ENCODE data around the gene CDC42EP5.

Gene CDC42EP5

GRCh38 chr19:54462047-54462654 lies 10.9 kb downstream of the CDC42EP5 start:
- no peak for DNase-seq (ENCODE audit: low read depth in 2 of 2)

DNA sequence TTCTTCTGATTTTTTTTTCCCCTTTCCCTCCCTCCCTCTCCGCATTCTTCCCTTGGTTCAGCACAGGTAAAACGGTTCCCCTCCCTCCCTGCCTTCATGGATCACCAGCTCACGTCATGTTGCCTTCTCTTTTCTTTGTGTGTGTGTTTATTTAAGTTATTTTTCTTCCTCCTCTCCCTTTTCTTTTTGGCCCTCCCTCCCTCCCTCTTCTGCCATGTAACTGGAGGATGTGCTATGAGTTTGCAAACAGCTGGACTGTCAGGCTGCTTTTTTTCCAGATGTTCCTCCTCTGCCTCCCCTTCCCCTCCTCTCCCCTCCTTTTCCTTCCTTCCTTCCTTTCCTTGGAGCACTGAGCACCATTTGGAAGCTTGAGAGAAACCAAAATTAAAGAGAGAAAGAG lies 11.5 kb downstream of the CDC42EP5 start:
- DNase-seq (ENCODE audit: low read depth in 2 of 2), result no peak

- no peak for DNase-seq (ENCODE audit: low read depth in 2 of 2)
Measured at GRCh38 chr19:54461210-54461609, 11.9 kb downstream of the CDC42EP5 start.

GRCh38 chr19:54460230-54461005 lies 12.7 kb downstream of the CDC42EP5 start:
- DNase-seq (ENCODE audit: low read depth in 2 of 2), result no peak

DNA sequence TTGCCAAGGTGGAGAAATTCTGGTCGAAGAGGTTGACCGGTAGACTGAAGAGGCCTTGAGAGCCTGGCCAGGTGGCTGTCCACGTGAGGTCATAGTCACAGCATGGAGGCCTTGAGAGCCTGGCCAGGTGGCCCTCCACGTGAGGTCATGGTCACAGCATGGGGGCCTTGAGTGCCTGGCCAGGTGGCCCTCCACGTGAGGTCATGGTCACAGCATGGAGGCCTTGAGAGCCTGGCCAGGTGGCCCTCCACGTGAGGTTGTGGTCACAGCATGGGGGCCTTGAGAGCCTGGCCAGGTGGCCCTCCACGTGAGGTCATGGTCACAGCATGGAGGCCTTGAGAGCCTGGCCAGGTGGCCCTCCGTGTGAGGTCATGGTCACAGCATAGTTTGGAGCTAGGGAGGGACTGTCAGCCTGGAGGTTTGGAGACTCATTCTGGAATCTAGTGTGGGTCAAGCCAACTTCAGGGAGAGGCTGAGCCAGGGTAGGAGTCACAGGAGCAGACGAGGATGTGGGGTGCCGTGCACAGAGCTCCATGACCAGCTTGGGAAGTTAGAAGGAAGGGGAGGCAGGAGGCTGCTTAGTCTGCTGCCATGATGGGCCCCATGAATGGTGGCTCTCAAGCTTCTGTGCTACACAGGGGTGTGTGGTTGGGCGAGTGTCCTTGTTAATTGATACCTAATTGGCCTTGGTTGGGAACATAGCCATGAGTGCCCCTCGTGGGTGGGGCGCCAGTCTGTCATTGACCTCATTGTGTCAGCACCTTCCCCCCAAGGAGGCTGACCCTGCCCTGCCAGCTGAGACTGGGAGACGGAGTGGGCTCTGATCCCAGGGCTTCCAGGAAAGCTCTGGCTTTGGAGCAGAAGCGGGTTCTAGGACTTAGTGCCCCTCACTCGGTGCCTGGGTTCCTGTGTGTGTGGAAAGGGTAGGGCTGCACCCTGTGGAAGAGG lies 13.5 kb downstream of the CDC42EP5 start:
- no peak for DNase-seq (ENCODE audit: low read depth in 2 of 2)

GRCh38 chr19:54458648-54459281 lies 14.3 kb downstream of the CDC42EP5 start:
- DNase-seq (ENCODE audit: low read depth in 2 of 2), result no peak

DNA sequence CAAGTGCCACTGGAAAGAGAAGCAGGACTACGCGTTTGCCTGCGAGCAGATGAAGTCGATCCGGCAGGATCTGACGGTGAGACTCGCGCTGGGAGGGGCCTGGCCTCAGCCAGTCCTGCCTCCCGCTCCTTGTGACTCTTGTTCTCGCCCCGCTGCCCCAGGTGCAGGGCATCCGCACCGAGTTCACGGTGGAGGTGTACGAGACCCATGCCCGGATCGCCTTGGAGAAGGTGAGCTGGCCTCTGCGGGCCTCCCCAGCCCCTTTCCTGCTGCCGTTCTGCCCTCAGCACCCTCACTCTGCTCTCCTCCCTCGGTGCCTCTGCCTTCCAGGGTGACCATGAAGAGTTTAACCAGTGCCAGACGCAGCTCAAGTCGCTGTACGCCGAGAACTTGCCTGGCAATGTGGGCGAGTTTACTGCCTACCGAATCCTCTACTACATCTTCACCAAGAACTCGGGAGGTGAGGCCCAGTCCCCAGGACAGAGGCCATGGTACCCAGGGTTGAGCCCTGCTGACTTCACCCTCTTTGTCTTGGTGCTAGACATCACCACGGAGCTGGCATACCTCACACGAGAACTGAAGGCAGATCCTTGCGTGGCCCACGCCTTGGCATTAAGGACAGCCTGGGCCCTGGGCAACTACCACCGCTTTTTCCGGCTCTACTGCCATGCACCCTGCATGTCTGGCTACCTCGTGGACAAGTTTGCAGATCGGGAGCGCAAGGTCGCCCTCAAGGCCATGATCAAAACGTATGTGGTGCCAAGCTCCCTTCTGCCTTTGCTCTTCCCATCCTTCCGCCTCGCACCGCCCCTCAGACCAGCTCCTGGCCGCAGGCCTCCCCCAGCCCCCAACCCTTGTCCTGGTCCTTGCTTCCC lies 15.1 kb downstream of the CDC42EP5 start:
- no peak for DNase-seq (ENCODE audit: low read depth in 2 of 2)

- no peak for DNase-seq (ENCODE audit: low read depth in 2 of 2)
Measured at GRCh38 chr19:54456423-54457373, 16.4 kb downstream of the CDC42EP5 start.

- no peak for DNase-seq (ENCODE audit: low read depth in 2 of 2)
Measured at GRCh38 chr19:54455786-54456422, 17.2 kb downstream of the CDC42EP5 start.

- no peak for DNase-seq (ENCODE audit: low read depth in 2 of 2)
Measured at GRCh38 chr19:54454781-54455675, 18.1 kb downstream of the CDC42EP5 start.

DNA sequence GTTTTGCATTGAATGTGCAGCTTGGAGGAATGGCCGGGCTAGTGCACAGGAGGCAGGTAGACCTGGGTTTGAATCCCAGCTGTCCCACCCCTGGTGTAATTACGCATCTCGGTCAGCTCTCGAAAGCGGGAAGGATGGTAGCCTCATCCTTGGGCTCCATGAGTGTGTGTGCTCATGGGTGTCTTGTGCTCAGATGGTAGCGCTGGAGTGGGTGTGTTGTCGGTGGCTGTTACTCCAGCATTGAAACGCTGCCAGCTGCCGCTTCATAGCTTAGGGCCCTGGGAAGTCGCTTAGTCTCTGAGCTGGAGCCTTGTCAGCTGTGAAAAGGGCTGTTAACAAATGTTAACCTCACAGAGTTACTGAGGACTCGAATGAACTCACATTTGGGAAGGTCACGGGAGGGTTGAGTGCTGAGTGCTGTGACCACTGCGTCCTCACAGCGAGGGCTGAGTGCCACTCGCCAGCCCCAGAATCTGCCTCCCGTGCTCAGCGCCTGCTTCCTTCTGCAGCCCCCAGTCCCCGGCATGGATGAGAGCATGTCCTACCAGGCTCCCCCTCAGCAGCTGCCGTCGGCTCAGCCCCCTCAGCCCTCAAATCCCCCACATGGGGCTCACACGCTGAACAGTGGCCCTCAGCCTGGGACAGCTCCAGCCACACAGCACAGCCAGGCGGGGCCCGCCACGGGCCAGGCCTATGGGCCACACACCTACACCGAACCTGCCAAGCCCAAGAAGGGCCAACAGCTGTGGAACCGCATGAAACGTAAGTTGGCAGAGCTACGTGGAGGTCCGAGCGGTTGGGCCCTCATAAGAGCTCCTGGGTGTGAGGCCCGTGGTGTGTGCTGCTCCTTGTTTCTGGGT lies 18.9 kb downstream of the CDC42EP5 start:
- DNase-seq (ENCODE audit: low read depth in 2 of 2), result no peak

DNA sequence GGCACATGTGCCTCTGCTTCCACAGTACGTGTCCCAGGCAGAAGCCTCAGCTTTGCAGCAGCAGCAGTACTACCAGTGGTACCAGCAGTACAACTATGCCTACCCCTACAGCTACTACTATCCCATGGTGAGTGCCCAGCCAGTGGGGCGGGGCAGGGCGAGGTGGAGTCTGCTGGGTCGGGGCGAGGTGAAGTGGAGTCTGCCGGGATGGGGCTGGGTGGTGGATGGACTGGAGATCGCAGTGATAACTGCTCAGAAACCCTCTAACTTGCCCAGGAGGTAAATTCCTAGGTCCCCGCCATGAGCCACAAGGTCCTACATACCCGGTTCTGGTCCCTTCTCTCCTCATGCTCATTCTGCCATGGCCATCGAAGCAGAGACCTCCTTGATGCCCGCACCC lies 20.5 kb downstream of the CDC42EP5 start:
- no peak for DNase-seq (ENCODE audit: low read depth in 2 of 2)

GRCh38 chr19:54451997-54452396 lies 21.1 kb downstream of the CDC42EP5 start:
- no peak for DNase-seq (ENCODE audit: low read depth in 2 of 2)

DNA sequence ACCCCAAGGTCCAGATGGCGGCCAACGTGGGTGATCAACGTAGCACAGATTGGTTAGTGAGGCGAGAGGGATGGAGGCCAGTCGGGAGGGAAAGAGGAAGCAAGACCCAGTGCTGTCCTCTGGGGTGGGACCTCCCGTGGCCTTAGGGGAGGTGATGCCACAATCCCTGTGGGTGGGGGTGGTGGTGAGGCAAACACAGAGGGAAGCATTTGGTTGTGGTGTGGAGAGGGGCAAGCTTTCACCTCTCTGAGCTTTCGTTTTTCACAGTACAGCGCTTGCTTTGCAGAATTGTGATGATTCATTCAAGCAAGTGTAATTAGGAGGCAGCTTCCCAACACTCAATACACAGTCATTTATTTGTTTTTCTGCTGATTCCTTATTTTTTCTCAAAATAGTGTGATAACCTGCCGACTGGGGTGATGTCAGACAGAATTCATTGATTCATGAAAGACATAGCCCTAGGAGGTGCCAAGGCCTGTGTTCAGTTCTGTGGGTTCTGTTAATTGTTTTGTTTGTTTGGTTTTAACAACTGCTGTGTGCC lies 21.7 kb downstream of the CDC42EP5 start:
- DNase-seq (ENCODE audit: low read depth in 2 of 2), result no peak

GRCh38 chr19:54449701-54450069 lies 23.4 kb downstream of the CDC42EP5 start:
- DNase-seq (ENCODE audit: low read depth in 2 of 2), result no peak

DNA sequence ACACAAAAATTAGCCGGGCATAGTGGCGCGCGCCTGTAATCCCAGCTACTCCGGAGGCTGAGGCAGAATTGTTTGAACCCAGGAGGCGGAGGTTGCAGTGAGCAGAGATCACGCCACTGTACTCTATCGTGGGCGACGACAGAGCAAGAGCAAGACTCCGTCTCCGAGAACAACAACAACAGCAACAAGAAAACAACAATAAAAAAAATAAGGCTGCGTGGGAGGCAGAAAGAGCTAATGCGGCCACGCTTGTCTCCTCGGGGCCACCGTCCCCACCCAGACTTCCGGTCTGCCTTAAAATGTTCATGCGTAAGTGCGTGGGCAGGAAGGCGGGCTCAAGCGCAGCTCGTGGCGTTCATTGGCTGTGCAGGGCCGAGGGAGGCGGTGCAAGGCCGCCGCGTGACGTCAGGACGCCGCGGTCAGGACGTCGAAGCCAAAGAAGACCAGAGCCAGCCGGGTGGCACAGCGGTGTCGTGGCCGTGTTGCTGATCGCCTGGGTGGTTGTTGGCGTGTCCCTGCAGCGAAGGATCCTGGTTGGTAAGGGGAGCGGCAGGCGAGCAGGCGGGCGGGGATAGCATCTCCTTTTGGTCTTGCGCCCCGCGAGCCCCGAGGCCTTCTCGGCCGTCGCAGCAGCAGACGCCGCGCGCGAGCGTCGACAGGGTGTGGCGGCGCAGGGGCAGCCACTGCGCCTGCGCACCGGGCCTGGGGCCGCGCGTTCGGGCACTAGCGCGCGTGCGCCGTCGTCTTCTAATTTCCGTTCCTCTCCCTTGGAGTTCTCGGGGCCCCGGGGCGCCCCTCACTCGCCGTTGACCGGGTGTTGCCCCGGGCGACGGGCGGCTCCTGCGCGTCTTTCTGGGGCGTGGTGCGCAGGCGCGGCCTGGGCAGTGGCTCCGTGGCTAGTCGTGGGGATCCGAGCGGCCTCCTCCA lies 24.1 kb downstream of the CDC42EP5 start, which contains the start of gene LENG8:
TSS of gene LENG8 (plus strand) at position 426 of the 927 bp plus-strand sequence. CDS start 2,146 bp downstream, outside the sequence.
- peak; percentile 95 for DNase-seq (ENCODE audit: low read depth in 2 of 2)
